DOHH2 (cell line): ENCODE measurements around the gene NCAM2.

Source experiments
- H3F3A ChIP-seq: fragments of 200-600 bp; sonication (generic), shearing (Covaris generic); 2 replicates; pipeline ENCODE4 v1.6.0; 2016; ENCODE audit warnings: antibody characterized with exemption, mild to moderate bottlenecking; ENCODE audit not compliant: control insufficient read depth, insufficient read depth
- H3K27ac ChIP-seq: fragments of 200-600 bp; sonication (generic); 2 replicates; pipeline ENCODE4 v1.5.1; 2014; ENCODE audit warnings: low read depth, mild to moderate bottlenecking, low read length, moderate library complexity
- H3K27me3 ChIP-seq: fragments of 200-600 bp; sonication (generic); 2 replicates; pipeline ENCODE4 v1.6.1; 2014; ENCODE audit warnings: mild to moderate bottlenecking, low read length, mixed read lengths; ENCODE audit not compliant: control insufficient read depth
- H3K36me3 ChIP-seq: fragments of 200-600 bp; sonication (generic); 2 replicates; pipeline ENCODE4 v1.6.1; 2014; ENCODE audit warnings: mild to moderate bottlenecking, low read length, moderate library complexity, mixed read lengths; ENCODE audit not compliant: control insufficient read depth
- H3K4me1 ChIP-seq: fragments of 200-600 bp; sonication (generic); 2 replicates; pipeline ENCODE4 v1.6.1; 2014; ENCODE audit warnings: mild to moderate bottlenecking, low read length, mixed read lengths; ENCODE audit not compliant: control insufficient read depth
- H3K4me2 ChIP-seq: fragments of 200-600 bp; sonication (generic); 2 replicates; pipeline ENCODE4 v1.6.0; 2014; ENCODE audit warnings: mild to moderate bottlenecking, low read length, moderate library complexity
- H3K4me3 ChIP-seq: fragments of 200-600 bp; sonication (generic); 2 replicates; pipeline ENCODE4 v1.5.1; 2014; ENCODE audit warnings: mild to moderate bottlenecking, low read length, mixed read lengths
- H3K79me2 ChIP-seq: fragments of 200-600 bp; sonication (generic); 2 replicates; pipeline ENCODE4 v1.6.1; 2014; ENCODE audit warnings: mild to moderate bottlenecking, low read length, mixed read lengths; ENCODE audit not compliant: control insufficient read depth
- H3K9me2 ChIP-seq: fragments of 200-600 bp; sonication (generic); replicated peaks from 2 replicates; pipeline ENCODE4 v1.6.1; 2014; ENCODE audit warnings: mild to moderate bottlenecking, low read length, mixed read lengths; ENCODE audit not compliant: control insufficient read depth
- H3K9me3 ChIP-seq: fragments of 200-600 bp; sonication (generic); 2 replicates; pipeline ENCODE4 v1.6.1; 2014; ENCODE audit warnings: antibody characterized with exemption, low read length, mixed read lengths; ENCODE audit not compliant: control insufficient read depth, insufficient read depth
- H4K20me1 ChIP-seq: fragments of 200-600 bp; sonication (generic); 2 replicates; pipeline ENCODE4 v1.6.0; 2014; ENCODE audit warnings: low read depth, mild to moderate bottlenecking, antibody characterized with exemption, low read length, moderate library complexity; ENCODE audit not compliant: control insufficient read depth, insufficient read depth
- EZH2phosphoT487 ChIP-seq: fragments of 200-600 bp; sonication (generic); IDR thresholded peaks from 2 replicates; pipeline ENCODE4 v1.6.1; 2017; ENCODE audit warnings: borderline replicate concordance, mild to moderate bottlenecking, antibody characterized with exemption, low read length, moderate library complexity, mixed read lengths
- TF ChIP-seq, protein P1 (sequence below): fragments of 200-600 bp; sonication (generic); IDR thresholded peaks from one replicate; pipeline ENCODE4 v1.5.1; 2014; ENCODE audit warnings: antibody characterized with exemption, mild to moderate bottlenecking, low read depth, low read length; ENCODE audit not compliant: poor library complexity, severe bottlenecking

NCAM2 gene

DNA sequence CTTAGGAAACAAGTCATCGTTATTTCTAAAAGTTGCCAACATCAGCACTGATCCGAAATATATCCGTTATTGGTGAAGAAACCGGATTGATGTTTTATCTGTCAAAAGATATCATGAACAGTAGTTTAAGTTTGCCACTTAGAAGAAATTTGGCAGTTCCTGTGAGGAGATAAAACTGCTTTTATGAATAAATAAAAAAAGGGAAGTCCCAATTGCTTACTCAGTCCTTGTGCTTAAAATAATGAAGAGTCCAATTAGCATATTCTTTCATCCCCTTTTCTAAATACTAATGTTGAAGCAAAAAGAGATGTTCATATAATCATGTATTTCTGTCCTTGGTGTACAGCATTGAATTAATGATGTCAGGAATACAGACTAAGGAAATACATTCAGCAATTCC, 164.6 kb downstream of the NCAM2 start:
- peak overlapping the region; percentile 13; the same call in 1 of the 2 replicates for H3K4me2 ChIP-seq

DNA sequence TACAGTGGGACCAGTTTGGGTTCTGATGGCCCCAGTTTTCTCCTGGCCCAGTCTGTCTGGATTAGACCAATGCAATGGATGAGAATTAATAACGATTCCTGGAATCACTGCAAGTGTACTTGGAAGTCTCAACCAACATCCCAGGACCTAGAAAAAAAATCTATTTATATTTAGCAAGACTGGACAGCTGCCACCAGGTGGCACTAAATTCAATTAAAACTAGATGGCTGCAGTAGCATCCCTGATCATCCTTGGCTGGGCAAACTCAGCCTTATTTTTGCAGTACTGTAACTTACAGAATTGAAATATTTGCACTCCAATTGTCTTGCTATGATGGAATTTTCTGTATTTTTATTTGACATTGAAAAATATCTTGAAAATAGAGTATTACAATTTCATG, 165.7 kb downstream of the NCAM2 start:
- peaks cover 9% of the 10 kb centered on the region for H3K4me1 ChIP-seq
- H3K9me2 ChIP-seq, result no peaks in the 10 kb centered on the region
- no peaks in the 10 kb centered on the region for H3K36me3 ChIP-seq
- no peaks in the 10 kb centered on the region for H4K20me1 ChIP-seq
- H3K27ac ChIP-seq, result no peak overlapping the region
- no peak overlapping the region for H3K4me3 ChIP-seq
- no peaks in the 10 kb centered on the region for H3K9me3 ChIP-seq
- H3K79me2 ChIP-seq, result no peaks in the 10 kb centered on the region
- no peaks in the 10 kb centered on the region for H3K27me3 ChIP-seq
- no peak overlapping the region for H3K4me2 ChIP-seq
- H3F3A ChIP-seq, result no peaks in the 10 kb centered on the region
- TF ChIP-seq, protein P1, sequence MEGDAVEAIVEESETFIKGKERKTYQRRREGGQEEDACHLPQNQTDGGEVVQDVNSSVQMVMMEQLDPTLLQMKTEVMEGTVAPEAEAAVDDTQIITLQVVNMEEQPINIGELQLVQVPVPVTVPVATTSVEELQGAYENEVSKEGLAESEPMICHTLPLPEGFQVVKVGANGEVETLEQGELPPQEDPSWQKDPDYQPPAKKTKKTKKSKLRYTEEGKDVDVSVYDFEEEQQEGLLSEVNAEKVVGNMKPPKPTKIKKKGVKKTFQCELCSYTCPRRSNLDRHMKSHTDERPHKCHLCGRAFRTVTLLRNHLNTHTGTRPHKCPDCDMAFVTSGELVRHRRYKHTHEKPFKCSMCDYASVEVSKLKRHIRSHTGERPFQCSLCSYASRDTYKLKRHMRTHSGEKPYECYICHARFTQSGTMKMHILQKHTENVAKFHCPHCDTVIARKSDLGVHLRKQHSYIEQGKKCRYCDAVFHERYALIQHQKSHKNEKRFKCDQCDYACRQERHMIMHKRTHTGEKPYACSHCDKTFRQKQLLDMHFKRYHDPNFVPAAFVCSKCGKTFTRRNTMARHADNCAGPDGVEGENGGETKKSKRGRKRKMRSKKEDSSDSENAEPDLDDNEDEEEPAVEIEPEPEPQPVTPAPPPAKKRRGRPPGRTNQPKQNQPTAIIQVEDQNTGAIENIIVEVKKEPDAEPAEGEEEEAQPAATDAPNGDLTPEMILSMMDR, result peak; percentile 72
- no peak for TF ChIP-seq EZH2phosphoT487

More for the DNA sequence above, 164.6 kb downstream of the NCAM2 start:
- H3K79me2 ChIP-seq, result no peaks in the 10 kb centered on the region
- no peaks in the 10 kb centered on the region for H3K36me3 ChIP-seq
- no peaks in the 10 kb centered on the region for H3F3A ChIP-seq
- H3K9me2 ChIP-seq, result no peaks in the 10 kb centered on the region
- H3K27ac ChIP-seq, result no peak overlapping the region
- no peaks in the 10 kb centered on the region for H4K20me1 ChIP-seq
- H3K27me3 ChIP-seq, result no peaks in the 10 kb centered on the region
- no peak for TF ChIP-seq EZH2phosphoT487
- TF ChIP-seq, protein P1, result no peak
- H3K4me1 ChIP-seq, result peaks cover 9% of the 10 kb centered on the region
- no peak overlapping the region for H3K4me3 ChIP-seq
- H3K9me3 ChIP-seq, result no peaks in the 10 kb centered on the region

DNA sequence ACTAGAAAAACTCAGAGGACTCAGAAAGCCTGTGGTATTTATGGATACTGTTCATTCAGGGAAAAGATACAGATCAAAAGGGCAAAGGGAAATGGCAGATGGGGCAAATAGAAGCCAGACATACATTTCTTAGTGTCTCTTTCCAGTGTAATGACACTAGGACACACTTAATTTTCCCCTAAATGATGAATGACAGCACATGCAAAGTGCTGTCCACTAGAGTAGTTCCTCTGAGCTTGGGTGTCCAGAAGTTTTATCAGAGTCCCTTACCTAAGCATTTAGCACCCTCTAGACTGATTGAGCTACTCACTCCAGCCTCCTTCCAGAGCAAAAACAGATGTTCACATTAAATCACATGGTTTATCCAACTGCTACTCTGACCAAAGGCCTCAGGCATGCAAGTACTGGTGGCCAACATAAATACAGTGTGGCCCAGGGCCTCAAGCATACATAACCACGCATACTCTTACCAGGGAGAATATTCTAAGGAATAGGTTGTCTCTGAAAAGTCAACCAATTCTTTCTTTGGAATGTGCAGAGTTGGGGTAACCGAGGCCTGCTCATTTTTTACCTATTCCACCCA, 166.9 kb downstream of the NCAM2 start:
- no peak overlapping the region for H3K4me2 ChIP-seq
- no peak overlapping the region for H3K4me3 ChIP-seq
- H3K36me3 ChIP-seq, result no peaks in the 10 kb centered on the region
- H3K79me2 ChIP-seq, result no peaks in the 10 kb centered on the region
- H3F3A ChIP-seq, result no peaks in the 10 kb centered on the region
- TF ChIP-seq, protein P1, result no peak
- TF ChIP-seq EZH2phosphoT487, result no peak
- no peak overlapping the region for H3K27ac ChIP-seq
- peaks cover 9% of the 10 kb centered on the region for H3K4me1 ChIP-seq
- H3K9me3 ChIP-seq, result no peaks in the 10 kb centered on the region
- no peaks in the 10 kb centered on the region for H3K27me3 ChIP-seq
- no peaks in the 10 kb centered on the region for H3K9me2 ChIP-seq
- H4K20me1 ChIP-seq, result no peaks in the 10 kb centered on the region
